ENCODE data around the gene RPS27.

- TF ChIP-seq ZNF274 (IDR thresholded peaks at IDR 0.05; ENCODE audit: low read depth, low read length): no peak
- TF ChIP-seq YY1 (IDR thresholded peaks at IDR 0.05; ENCODE audit: insufficient read depth, insufficient read length): no peak
- TF ChIP-seq SUZ12 (IDR thresholded peaks at IDR 0.05; ENCODE audit: extremely low read depth, insufficient read depth, insufficient read length): no peak
Observed at GRCh38 chr1:153978274-153978909, 12.2 kb upstream of the RPS27 start.

All from NT2/D1 (cell line).